Neural cell (in vitro differentiated cells): Measurements from ENCODE around the gene BRICD5.

Experiments
- CTCF ChIP-seq: fragments of 450-650 bp; IDR thresholded peaks from 2 replicates; pipeline ENCODE4 v1.5.1; 2014; ENCODE audit warnings: antibody characterized with exemption, mild to moderate bottlenecking, moderate library complexity; ENCODE audit not compliant: poor library complexity, severe bottlenecking
- EP300 ChIP-seq: fragments of 450-650 bp; conservative IDR thresholded peaks from 2 replicates; pipeline ENCODE4 v1.6.1; 2014; ENCODE audit warnings: antibody characterized with exemption, mild to moderate bottlenecking, moderate library complexity; ENCODE audit not compliant: poor library complexity, severe bottlenecking
- EZH2 ChIP-seq: fragments of 200-600, 300-800 bp; shearing (Covaris generic), sonication (generic); IDR thresholded peaks from 2 replicates; pipeline ENCODE4 v1.6.1; 2014; ENCODE audit warnings: antibody characterized with exemption, low read length, borderline replicate concordance, mild to moderate bottlenecking; ENCODE audit not compliant: insufficient read depth, poor library complexity, severe bottlenecking
- MXI1 ChIP-seq: fragments of 450-650 bp; conservative IDR thresholded peaks from 2 replicates; pipeline ENCODE4 v1.6.1; 2014; ENCODE audit warnings: antibody characterized with exemption, mild to moderate bottlenecking; ENCODE audit not compliant: poor library complexity, severe bottlenecking
- POLR2AphosphoS5 ChIP-seq: IDR thresholded peaks from 2 replicates; pipeline ENCODE4 v1.6.1; 2012
- RAD21 ChIP-seq: fragments of 450-650 bp; conservative IDR thresholded peaks from 2 replicates; pipeline ENCODE4 v1.6.1; 2014; ENCODE audit warnings: antibody characterized with exemption, mild to moderate bottlenecking, moderate library complexity
- REST ChIP-seq: IDR thresholded peaks from 2 replicates; pipeline ENCODE4 v1.6.1; 2012; ENCODE audit warnings: borderline replicate concordance
- SMC3 ChIP-seq: fragments of 450-650 bp; conservative IDR thresholded peaks from 2 replicates; pipeline ENCODE4 v1.6.1; 2014; ENCODE audit warnings: antibody characterized with exemption, mild to moderate bottlenecking, moderate library complexity; ENCODE audit not compliant: poor library complexity
- TAF1 ChIP-seq: IDR thresholded peaks from 2 replicates; pipeline ENCODE4 v1.6.1; 2012; ENCODE audit warnings: low read depth

GRCh38 chr16:2177561-2177960 lies 33.1 kb downstream of the BRICD5 start:
- TF ChIP-seq CTCF (no peak), POLR2AphosphoS5 (peak; percentile 9), EP300 (no peak), RAD21 (no peak), EZH2 (no peak), MXI1 (no peak), TAF1 (no peak), SMC3 (no peak), REST (no peak)
